Upper lobe of left lung (tissue), 4 donors: ENCODE data around the gene FXYD4.
"Not testable (repeated sequence)": the region's sequence is repeated elsewhere in the genome, so short reads cannot be mapped to it uniquely, and the experiment has no call there.

Experiments used
- CTCF ChIP-seq, 6 experiments: fragments of 450-650 bp in 4 of 6; fragments of 200-600 bp in 2 of 6; sonication (generic) in 2 of 6; IDR thresholded peaks; one replicate each; pipeline ENCODE4 v1.5.1; 2016 to 2019; ENCODE audit warnings: antibody characterized with exemption in 6 of 6
- EP300 ChIP-seq, 4 donors: sonication (generic); formaldehyde crosslinking; IDR thresholded peaks; one replicate each; pipeline ENCODE4 v1.5.1; 2017; ENCODE audit warnings: antibody characterized with exemption in 4 of 4, control low read depth in 2 of 4

- TF ChIP-seq CTCF, EP300 (IDR thresholded peaks at IDR 0.05): not testable (repeated sequence)
These were observed 33.9 kb upstream of the FXYD4 start for GRCh38 chr10:43337536-43337935.
